Loucy (cell line): ENCODE measurements around the gene RFXAP.

Experiments used
- CTCF ChIP-seq: fragments of 200-600 bp; sonication (generic); conservative IDR thresholded peaks from 2 replicates; pipeline ENCODE4 v1.5.1; 2014; ENCODE audit warnings: mild to moderate bottlenecking, antibody characterized with exemption, low read length
- EZH2phosphoT487 ChIP-seq: fragments of 200-600 bp; IDR thresholded peaks from 2 replicates; pipeline ENCODE4 v1.6.1; 2018; ENCODE audit warnings: antibody characterized with exemption, mild to moderate bottlenecking, moderate library complexity, borderline replicate concordance

- TF ChIP-seq CTCF (no peak), EZH2phosphoT487 (no peak)
Measured at GRCh38 chr13:36872621-36873020, 53.6 kb downstream of the RFXAP start.
